ENCODE measurements around the gene RAB18.

GRCh38 chr10:27461312-27461711 is 42.8 kb upstream of the RAB18 start:
- TF ChIP-seq POLR2A (IDR thresholded peaks at IDR 0.05) (no peak), CTCF (IDR thresholded peaks at IDR 0.05) (no peak)
